H1 (cell line): ENCODE data around the gene DHDH. TPM values are rescaled to one million over a fixed set of nuclear protein-coding genes. Genes with fewer than 3 reads are reported as not detected.

Experiments used
- CTCF ChIA-PET: fragments of 300-600 bp; sonication (Branson Sonifier 250); formaldehyde crosslinking; loops from one replicate; lab custom pipeline; 2021; ENCODE audit not compliant: partially characterized antibody; lab: Charles Lee
- POLR2A ChIA-PET: fragments of 300-600 bp; sonication (Branson Sonifier 250); formaldehyde crosslinking; loops from one replicate; lab custom pipeline; 2021; ENCODE audit warnings: inconsistent platforms; ENCODE audit not compliant: partially characterized antibody; lab: Charles Lee
- DNase-seq, 2 experiments: peaks; one replicate each; pipeline versions ENCODE4 v3.0.0 to v3.0.0-alpha.2; 2010 to 2022; ENCODE audit warnings: low spot score in 2 of 2, low read depth in 1 of 2, mixed read lengths in 1 of 2
- FAIRE-seq: peaks from 2 replicates; lab custom pipeline; 2011; peaks lifted over from hg19 to GRCh38; lab: Jason Lieb, UNC
- H2AFZ ChIP-seq: 2 replicates; pipeline ENCODE4 v1.8.1; 2012; ENCODE audit warnings: low read length, inconsistent platforms
- H2AK5ac ChIP-seq: 2 replicates; pipeline ENCODE4 v1.6.1; 2013; ENCODE audit warnings: low read depth, low read length
- H2BK120ac ChIP-seq: replicated peaks from 2 replicates; pipeline ENCODE3; 2013; ENCODE audit warnings: low read depth, low read length, inconsistent platforms
- H2BK12ac ChIP-seq: 2 replicates; pipeline ENCODE4 v1.6.1; 2013; ENCODE audit warnings: low read depth, low read length
- H2BK15ac ChIP-seq: 2 replicates; pipeline ENCODE4 v1.6.1; 2013; ENCODE audit warnings: low read length
- H2BK20ac ChIP-seq: 2 replicates; pipeline ENCODE4 v1.6.1; 2013; ENCODE audit warnings: low read length
- H2BK5ac ChIP-seq: 2 replicates; pipeline ENCODE4 v1.6.1; 2013; ENCODE audit warnings: low read depth, low read length
- H3K14ac ChIP-seq: 2 replicates; pipeline ENCODE4 v1.6.1; 2013; ENCODE audit warnings: inconsistent platforms; ENCODE audit not compliant: insufficient read length
- H3K18ac ChIP-seq: 2 replicates; pipeline ENCODE4 v1.6.1; 2013; ENCODE audit warnings: low read length; ENCODE audit errors: extremely low read depth
- H3K23ac ChIP-seq: 2 replicates; pipeline ENCODE4 v1.6.1; 2013; ENCODE audit warnings: inconsistent platforms; ENCODE audit not compliant: insufficient read length
- H3K23me2 ChIP-seq: 2 replicates; pipeline ENCODE4 v1.6.1; 2013; ENCODE audit warnings: low read depth, low read length
- H3K27ac ChIP-seq: 2 replicates; pipeline ENCODE4 v1.6.1; 2011; ENCODE audit warnings: low read depth, low read length, inconsistent platforms
- H3K27me3 ChIP-seq, 4 experiments: replicated peaks in 1 of 4; 1 replicate in 1 of 4; 2 replicates in 3 of 4; pipeline versions ENCODE4 v1.6.1 to v1.8.1; 2011 to 2013; ENCODE audit warnings: low read length in 3 of 4, mild to moderate bottlenecking in 3 of 4, inconsistent platforms in 2 of 4, mixed read lengths in 2 of 4, moderate library complexity in 1 of 4; ENCODE audit not compliant: control insufficient read depth in 3 of 4, insufficient read depth in 3 of 4; ENCODE audit errors: extremely low read depth in 1 of 4
- H3K36me3 ChIP-seq, 4 experiments: 2 replicates each; pipeline versions ENCODE4 v1.6.1 to v1.8.1; 2011 to 2013; ENCODE audit warnings: mild to moderate bottlenecking in 4 of 4, low read length in 3 of 4, moderate library complexity in 2 of 4, control low read depth in 1 of 4, inconsistent platforms in 1 of 4; ENCODE audit not compliant: insufficient read depth in 4 of 4, control insufficient read depth in 2 of 4
- H3K4ac ChIP-seq: replicated peaks from 2 replicates; pipeline ENCODE3; 2013; ENCODE audit warnings: low read length, low read depth, mixed read lengths, inconsistent platforms; ENCODE audit not compliant: insufficient read length
- H3K4me1 ChIP-seq, 4 experiments: replicated peaks in 1 of 4; 1 replicate in 1 of 4; 2 replicates in 3 of 4; pipeline versions ENCODE4 v1.6.1 to v1.8.1; 2011 to 2013; ENCODE audit warnings: low read length in 3 of 4, inconsistent platforms in 2 of 4, mixed read lengths in 1 of 4; ENCODE audit not compliant: insufficient read depth in 4 of 4, control insufficient read depth in 3 of 4
- H3K4me2 ChIP-seq, 2 experiments: 2 replicates each; pipeline versions ENCODE4 v1.6.1 to v1.8.1; 2011 to 2013; ENCODE audit warnings: low read depth in 2 of 2, low read length in 2 of 2, control low read depth in 1 of 2, inconsistent platforms in 1 of 2, mild to moderate bottlenecking in 1 of 2; ENCODE audit not compliant: insufficient read depth in 1 of 2
- H3K4me3 ChIP-seq, 4 experiments: fragments of 200-600, 300-600 bp in 1 of 4; sonication (generic), shearing (Covaris generic), sonication (Bioruptor Twin) in 1 of 4; 2 replicates each; pipeline versions ENCODE4 v1.5.1 to v1.8.1; 2011 to 2016; ENCODE audit warnings: low read length in 4 of 4, low read depth in 3 of 4, control low read depth in 2 of 4, inconsistent platforms in 2 of 4, mild to moderate bottlenecking in 2 of 4, mixed read lengths in 1 of 4, moderate library complexity in 1 of 4; ENCODE audit not compliant: insufficient read depth in 2 of 4; ENCODE audit errors: extremely low read depth in 1 of 4
- H3K56ac ChIP-seq: replicated peaks from 2 replicates; pipeline ENCODE3; 2013; ENCODE audit warnings: low read depth, mild to moderate bottlenecking, mixed read lengths, low read length, inconsistent platforms; ENCODE audit not compliant: insufficient read length
- H3K79me1 ChIP-seq: 2 replicates; pipeline ENCODE4 v1.6.1; 2013; ENCODE audit warnings: low read depth, low read length, control low read depth
- H3K79me2 ChIP-seq, 2 experiments: 2 replicates each; pipeline versions ENCODE4 v1.6.1 to v1.8.1; 2012 to 2013; ENCODE audit warnings: low read length in 2 of 2, mild to moderate bottlenecking in 2 of 2, inconsistent platforms in 1 of 2; ENCODE audit not compliant: insufficient read depth in 2 of 2, control insufficient read depth in 1 of 2
- H3K9ac ChIP-seq, 4 experiments: replicated peaks in 1 of 4; 1 replicate in 1 of 4; 2 replicates in 3 of 4; pipeline versions ENCODE4 v1.6.1 to v1.8.1; 2011 to 2013; ENCODE audit warnings: low read depth in 3 of 4, low read length in 3 of 4, control low read depth in 2 of 4, mild to moderate bottlenecking in 2 of 4, moderate library complexity in 2 of 4, inconsistent platforms in 1 of 4; ENCODE audit errors: extremely low read depth in 1 of 4
- H3K9me3 ChIP-seq, 2 experiments: 2 replicates each; pipeline versions ENCODE4 v1.6.1 to v1.8.1; 2012 to 2013; ENCODE audit warnings: mild to moderate bottlenecking in 2 of 2, moderate library complexity in 2 of 2, control low read depth in 1 of 2, inconsistent platforms in 1 of 2, low read depth in 1 of 2, low read length in 1 of 2, mixed read lengths in 1 of 2; ENCODE audit not compliant: insufficient read depth in 2 of 2
- H4K20me1 ChIP-seq, 2 experiments: replicated peaks in 1 of 2; 2 replicates each; pipeline versions ENCODE3 to v1.8.1; 2011 to 2013; ENCODE audit warnings: inconsistent platforms in 2 of 2, low read length in 2 of 2, mild to moderate bottlenecking in 1 of 2; ENCODE audit not compliant: insufficient read depth in 2 of 2, control insufficient read depth in 1 of 2
- H4K5ac ChIP-seq: 2 replicates; pipeline ENCODE4 v1.6.1; 2013; ENCODE audit warnings: low read length, low read depth, mixed read lengths, inconsistent platforms; ENCODE audit not compliant: insufficient read length
- H4K8ac ChIP-seq: 2 replicates; pipeline ENCODE4 v1.8.0; 2013; ENCODE audit warnings: mild to moderate bottlenecking, moderate library complexity, low read length, inconsistent platforms; ENCODE audit not compliant: insufficient read depth; ENCODE audit errors: extremely low read depth
- H4K91ac ChIP-seq: replicated peaks from 2 replicates; pipeline ENCODE3; 2013; ENCODE audit warnings: low read length, mixed read lengths, inconsistent platforms; ENCODE audit not compliant: insufficient read length
- CTBP2 ChIP-seq: IDR thresholded peaks from 2 replicates; pipeline ENCODE4 v1.7.0; 2011; ENCODE audit warnings: borderline replicate concordance, mild to moderate bottlenecking, moderate library complexity, mixed read lengths, low read length; ENCODE audit not compliant: insufficient read depth, insufficient read length
- RBBP5 ChIP-seq: IDR thresholded peaks from 2 replicates; pipeline ENCODE4 v1.7.1; 2012; ENCODE audit warnings: low read depth, mild to moderate bottlenecking, inconsistent platforms, low read length, moderate library complexity, borderline replicate concordance
- SAP30 ChIP-seq: fragments of 300-600 bp; sonication (generic); IDR thresholded peaks from 2 replicates; pipeline ENCODE4 v1.7.1; 2012; ENCODE audit warnings: low read length, moderate library complexity, mild to moderate bottlenecking, inconsistent platforms; ENCODE audit not compliant: insufficient read depth, insufficient replicate concordance
- SP1 ChIP-seq: IDR thresholded peaks from 2 replicates; pipeline ENCODE4 v1.6.1; 2011; ENCODE audit warnings: low read depth, low read length
- USF2 ChIP-seq: IDR thresholded peaks from 2 replicates; pipeline ENCODE4 v1.6.1; 2011; ENCODE audit warnings: low read length, improper control_type of control experiment
- WGBS, 2 experiments: shearing (Covaris generic) in 1 of 2; methylation state at CpG; one replicate each; pipeline versions ENCODE4 v1.1.6 to v1.1.7; 2013 to 2015; ENCODE audit warnings: low lambda C conversion rate in 2 of 2, mixed read lengths in 2 of 2, inconsistent platforms in 1 of 2, low coverage in 1 of 2, missing lambda C conversion rate in 1 of 2; ENCODE audit not compliant: insufficient replicate concordance in 2 of 2, insufficient coverage in 1 of 2, insufficient read length in 1 of 2; ENCODE audit errors: extremely low coverage in 1 of 2, missing lambda C conversion rate in 1 of 2; 5-methylcytosine and 5-hydroxymethylcytosine counted together
- polyA plus RNA-seq, 7 experiments: library from polyadenylated mRNA; depleted of rRNA in 3 of 7; stranded (reverse) in 5 of 7; unstranded in 2 of 7; fragments of >200 nt in 5 of 7; fragments of 200-250 nt in 2 of 7; gene quantifications; 1 replicate in 5 of 7; 2 replicates in 1 of 7; 4 replicates in 1 of 7; pipeline versions ENCODE4 v1.2.1 to v1.2.3, GENCODE V29; 2011 to 2013; ENCODE audit warnings: missing spikeins in 2 of 7, mixed read lengths in 2 of 7
- total RNA-seq: library from RNA; stranded (reverse); fragmentation: NEBNext Ultra II Directional; extraction: Animal tissue kit (Norgen Biotek cat#: 25700); gene quantifications from 2 replicates; pipeline ENCODE4 v1.2.1, GENCODE V29; 2021

Gene DHDH
- total and polyA plus RNA-seq, 2 of the 8 experiments (the other 6 are each of a cell fraction or from before 2014, with no cell fraction given), result 2.2 to 2.8 TPM

DNA sequence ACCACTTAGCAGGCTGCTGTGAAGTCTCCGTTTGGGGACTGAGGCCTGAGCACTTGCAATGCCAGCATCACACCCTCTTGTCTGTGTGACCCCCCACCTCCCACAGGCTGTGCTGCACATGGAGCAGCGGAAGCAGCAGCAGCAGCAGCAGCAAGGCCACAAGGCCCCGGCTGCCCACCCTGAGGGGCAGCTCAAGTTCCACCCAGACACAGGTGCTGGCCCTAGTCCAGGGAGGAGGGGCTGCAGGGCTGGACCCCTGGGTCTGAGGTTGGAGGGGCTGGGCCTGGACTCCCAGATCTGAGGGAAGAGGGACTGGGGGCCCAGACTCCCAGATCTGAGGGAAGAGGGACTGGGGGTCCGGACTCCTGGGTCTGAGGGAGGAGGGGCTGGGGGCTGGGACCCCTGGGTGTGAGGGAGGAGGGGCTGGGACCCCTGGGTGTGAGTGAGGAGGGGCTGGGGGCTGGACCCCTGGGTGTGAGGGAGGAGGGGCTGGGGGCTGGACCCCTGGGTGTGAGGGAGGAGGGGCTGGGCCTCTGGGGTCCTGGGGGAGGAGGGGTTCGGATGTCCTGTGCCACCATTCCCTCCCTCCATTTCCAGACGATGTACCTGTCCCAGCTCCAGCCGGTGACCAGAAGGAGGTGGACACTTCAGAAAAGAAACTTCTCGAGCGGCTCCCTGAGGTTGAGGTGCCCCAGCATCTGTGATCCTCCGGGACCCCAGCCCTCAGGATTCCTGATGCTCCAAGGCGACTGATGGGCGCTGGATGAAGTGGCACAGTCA lies 11.6 kb upstream of the DHDH start:
- FAIRE-seq, result no peak
- no peak overlapping the region for H2BK5ac ChIP-seq
- ChIA-PET POLR2A (interaction anchor here (0.6 to 6.7 kb wide), 6 partner anchors 11 to 44 kb away, joined by 3 to 29 read pairs (median 4); partner anchors contain the start of genes BAX and FTL), CTCF (interaction anchor here (0.6 to 1.2 kb wide), 3 partner anchors 11 to 65 kb away, joined by 3 to 4 read pairs (median 3); no protein-coding TSS in a partner anchor)
- peaks cover 0 to 4% of the 10 kb centered on the region in 2 experiments for H4K20me1 ChIP-seq
- no peak overlapping the region for H3K23ac ChIP-seq
- H4K5ac ChIP-seq, result no peak overlapping the region
- H3K27ac ChIP-seq, result no peak overlapping the region
- no peak overlapping the region for H2AK5ac ChIP-seq
- H2BK120ac ChIP-seq, result no peak overlapping the region
- no peak overlapping the region for H2AFZ ChIP-seq
- H3K14ac ChIP-seq, result no peak overlapping the region
- no peaks in the 10 kb centered on the region for H3K79me2 ChIP-seq
- H2BK12ac ChIP-seq, result no peak overlapping the region
- H3K9me3 ChIP-seq, result no peaks in the 10 kb centered on the region
- no peaks in the 10 kb centered on the region for H3K79me1 ChIP-seq
- no peak overlapping the region for H4K91ac ChIP-seq
- no peaks in the 10 kb centered on the region; the same call in 1 of the 2 replicates for H3K23me2 ChIP-seq
- no peak overlapping the region for H3K4me3 ChIP-seq
- no peak overlapping the region for H3K56ac ChIP-seq
- peaks cover 0 to 35% (median 8%) of the 10 kb centered on the region in 4 experiments; a peak in 6 of 8 replicates for H3K36me3 ChIP-seq
- H4K8ac ChIP-seq, result no peak overlapping the region
- 85% methylated on average over 9 of the region's 12 CpGs; no CpG with 5 or more reads in 1 of the 2 experiments for WGBS, 2 experiments
- H3K4me1 ChIP-seq, result no peaks in the 10 kb centered on the region
- H2BK20ac ChIP-seq, result no peak overlapping the region
- H2BK15ac ChIP-seq, result no peak overlapping the region
- H3K9ac ChIP-seq, result no peak overlapping the region
- no peak overlapping the region for H3K4me2 ChIP-seq
- H3K27me3 ChIP-seq, result no peaks in the 10 kb centered on the region
- DNase-seq, result no peak
- no peak overlapping the region for H3K18ac ChIP-seq
- TF ChIP-seq RBBP5 (no peak), SP1 (no peak), CTBP2 (no peak), USF2 (no peak), SAP30 (no peak)
- H3K4ac ChIP-seq, result no peak overlapping the region
